ENCODE measurements around the gene AKIRIN2. TPM values are rescaled to one million over a fixed set of nuclear protein-coding genes. Genes with fewer than 3 reads are reported as not detected.

Gene AKIRIN2
- total and polyA plus RNA-seq, 4 donors, result 11.0 to 18.8 (median 14.4) TPM

DNA sequence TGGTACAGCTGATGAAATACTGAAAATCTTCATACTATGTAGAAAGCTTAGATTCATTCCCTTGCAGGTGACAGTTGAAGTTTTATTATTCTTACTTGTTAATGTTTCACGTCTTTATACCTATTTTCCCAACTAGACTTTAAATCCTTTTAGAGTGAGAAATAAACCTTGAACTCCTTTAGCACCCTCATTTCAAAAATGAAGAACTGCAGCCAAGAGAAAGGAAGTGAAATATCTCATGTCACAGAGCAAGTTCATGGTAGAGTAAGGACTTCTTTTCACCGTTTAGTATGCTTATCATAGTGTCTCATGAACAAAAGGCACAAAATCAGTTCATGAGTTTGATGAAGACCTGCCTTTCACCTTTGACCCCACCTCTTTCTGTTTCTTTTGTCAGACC, 73.6 kb downstream of the AKIRIN2 start:
- Histone ChIP-seq H3K36me3 (ENCODE audit: control insufficient read depth in 4 of 4, insufficient read depth in 3 of 4, low read depth in 1 of 4, low read length in 3 of 4) (peaks cover 0 to 4% (median 0%) of the 10 kb centered on the region in 4 donors), H3K9ac (ENCODE audit: low read depth in 1 of 2, low read length in 2 of 2) (no peak overlapping the region), H3K4me1 (ENCODE audit: control insufficient read depth in 4 of 4, insufficient read depth in 4 of 4, low read length in 3 of 4) (peaks cover 0 to 1% (median under 1%) of the 10 kb centered on the region in 4 donors), H3K27ac (ENCODE audit: low read depth in 1 of 2, low read length in 2 of 2) (no peak overlapping the region), H3K9me3 (ENCODE audit: control insufficient read depth in 4 of 4, low read length in 3 of 4) (no peaks in the 10 kb centered on the region), H3K4me3 (ENCODE audit: low read depth in 1 of 3, low read length in 3 of 3) (no peak overlapping the region), H3K27me3 (ENCODE audit: control insufficient read depth in 4 of 4, insufficient read depth in 4 of 4, low read length in 3 of 4) (no peaks in the 10 kb centered on the region)
- WGBS, result 71% methylated on average over 2 of the region's 2 CpGs
- TF ChIP-seq ZBTB33 (IDR thresholded peaks at IDR 0.05), result no peak
- TF ChIP-seq, protein P1, sequence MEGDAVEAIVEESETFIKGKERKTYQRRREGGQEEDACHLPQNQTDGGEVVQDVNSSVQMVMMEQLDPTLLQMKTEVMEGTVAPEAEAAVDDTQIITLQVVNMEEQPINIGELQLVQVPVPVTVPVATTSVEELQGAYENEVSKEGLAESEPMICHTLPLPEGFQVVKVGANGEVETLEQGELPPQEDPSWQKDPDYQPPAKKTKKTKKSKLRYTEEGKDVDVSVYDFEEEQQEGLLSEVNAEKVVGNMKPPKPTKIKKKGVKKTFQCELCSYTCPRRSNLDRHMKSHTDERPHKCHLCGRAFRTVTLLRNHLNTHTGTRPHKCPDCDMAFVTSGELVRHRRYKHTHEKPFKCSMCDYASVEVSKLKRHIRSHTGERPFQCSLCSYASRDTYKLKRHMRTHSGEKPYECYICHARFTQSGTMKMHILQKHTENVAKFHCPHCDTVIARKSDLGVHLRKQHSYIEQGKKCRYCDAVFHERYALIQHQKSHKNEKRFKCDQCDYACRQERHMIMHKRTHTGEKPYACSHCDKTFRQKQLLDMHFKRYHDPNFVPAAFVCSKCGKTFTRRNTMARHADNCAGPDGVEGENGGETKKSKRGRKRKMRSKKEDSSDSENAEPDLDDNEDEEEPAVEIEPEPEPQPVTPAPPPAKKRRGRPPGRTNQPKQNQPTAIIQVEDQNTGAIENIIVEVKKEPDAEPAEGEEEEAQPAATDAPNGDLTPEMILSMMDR (IDR thresholded peaks at IDR 0.05; ENCODE audit: low read depth, low read length, missing input control), result no peak
- TF ChIP-seq RAD21 (IDR thresholded peaks at IDR 0.05), result no peak
- no peak for TF ChIP-seq HNF4G (IDR thresholded peaks at IDR 0.05)
- DNase-seq (ENCODE audit: low spot score), result no peak

Small RNAs within 50 kb of the gene (small RNA-seq; reads per million reads assigned to genes)
- gene RF01210, result not detected

Other genes starting within 250 kb of the AKIRIN2 start
- gene SLC35A1, start 229.3 kb downstream of the AKIRIN2 start, total RNA-seq, result 10 to 100 TPM in 1 of 2 donors, 1 to 10 TPM in 1; 9.4 to 11.9 TPM
- 10 to 100 TPM in 1 of 2 donors, 1 to 10 TPM in 1; 9.0 to 13.7 TPM for gene SLC35A1, start 229.3 kb downstream of the AKIRIN2 start, polyA plus RNA-seq
- gene RARS2, start 112.2 kb downstream of the AKIRIN2 start, total RNA-seq, result 10 to 100 TPM; 14.6 to 18.1 TPM
- 10 to 100 TPM; 10.9 to 19.2 TPM for gene RARS2, start 112.2 kb downstream of the AKIRIN2 start, polyA plus RNA-seq
- 10 to 100 TPM; 12.1 to 14.5 TPM for gene ORC3, start 112.1 kb downstream of the AKIRIN2 start, total RNA-seq
- 1 to 10 TPM; 5.2 to 8.9 TPM for gene ORC3, start 112.1 kb downstream of the AKIRIN2 start, polyA plus RNA-seq